Kidney epithelial cell (primary cell): Measurements from ENCODE around the gene CFAP299. TPM values are rescaled to one million over a fixed set of nuclear protein-coding genes. Genes with fewer than 3 reads are reported as not detected.

Source experiments
- DNase-seq: peaks from one replicate; pipeline ENCODE4 v3.0.0-alpha.2; 2010; ENCODE audit warnings: low read depth
- H3K27me3 ChIP-seq: 2 replicates; pipeline ENCODE4 v1.6.0; 2011; ENCODE audit warnings: low read length; ENCODE audit not compliant: control insufficient read depth, insufficient read depth
- H3K36me3 ChIP-seq: 2 replicates; pipeline ENCODE4 v1.5.1; 2011; ENCODE audit warnings: low read length; ENCODE audit not compliant: control insufficient read depth, insufficient read depth
- H3K4me3 ChIP-seq: 2 replicates; pipeline ENCODE4 v1.5.1; 2011; ENCODE audit warnings: low read depth, mild to moderate bottlenecking, control low read depth, low read length
- total RNA-seq: library from RNA; depleted of rRNA; stranded (reverse); fragments of >200 nt; gene quantifications from 2 replicates; pipeline ENCODE4 v1.2.3, GENCODE V29; 2015
- TF ChIP-seq, protein P1 (sequence below): IDR thresholded peaks from 2 replicates; pipeline ENCODE4 v1.5.1; 2011; ENCODE audit warnings: mild to moderate bottlenecking, moderate library complexity, low read length, control low read depth, inconsistent platforms; ENCODE audit not compliant: insufficient read depth, poor library complexity, severe bottlenecking

Gene CFAP299
- total RNA-seq, 1 donor from 2014 or later, result not detected

DNA sequence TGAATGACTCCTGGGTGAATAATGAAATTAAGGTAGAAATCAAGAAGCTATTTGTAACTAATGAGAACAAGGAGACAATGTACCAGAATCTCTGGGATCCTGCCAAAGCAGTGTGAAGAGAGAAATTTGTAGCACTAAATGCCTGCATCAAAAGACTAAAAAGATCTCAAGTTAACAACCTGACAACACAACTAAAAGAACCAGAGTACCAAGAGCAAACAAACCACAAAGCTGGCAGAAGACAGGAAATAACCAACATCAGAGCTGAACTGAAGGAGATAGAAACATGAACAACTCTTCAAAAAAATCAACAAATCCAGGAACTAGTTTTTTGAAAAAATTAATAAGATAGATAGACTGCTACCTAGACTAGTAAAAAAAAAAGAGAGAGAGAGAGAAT is 8.4 kb downstream of the CFAP299 start:
- H3K4me3 ChIP-seq, result no peak overlapping the region

DNA sequence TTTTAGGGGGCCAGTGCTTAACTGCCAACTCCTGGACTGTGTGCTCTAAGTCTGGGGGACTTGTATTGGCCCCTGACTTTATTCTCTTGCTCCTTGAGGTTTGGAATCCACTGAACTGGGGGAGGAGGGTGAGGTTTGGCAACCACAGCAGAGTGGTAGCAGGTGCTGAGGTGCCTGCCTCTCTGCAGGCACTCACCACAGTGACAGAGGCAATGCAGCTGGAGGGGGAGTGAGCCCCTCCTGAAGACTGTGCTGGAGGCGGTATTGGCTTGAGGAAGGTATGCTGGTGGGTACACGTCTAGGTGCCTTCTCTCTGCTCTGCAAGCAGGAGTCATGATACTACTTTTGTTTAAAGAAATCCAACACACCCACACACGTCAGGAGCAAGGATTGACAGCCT is 24.6 kb downstream of the CFAP299 start:
- Histone ChIP-seq H3K27me3 (peaks cover 2% of the 10 kb centered on the region), H3K4me3 (no peak overlapping the region), H3K36me3 (no peaks in the 10 kb centered on the region)
- TF ChIP-seq, protein P1, sequence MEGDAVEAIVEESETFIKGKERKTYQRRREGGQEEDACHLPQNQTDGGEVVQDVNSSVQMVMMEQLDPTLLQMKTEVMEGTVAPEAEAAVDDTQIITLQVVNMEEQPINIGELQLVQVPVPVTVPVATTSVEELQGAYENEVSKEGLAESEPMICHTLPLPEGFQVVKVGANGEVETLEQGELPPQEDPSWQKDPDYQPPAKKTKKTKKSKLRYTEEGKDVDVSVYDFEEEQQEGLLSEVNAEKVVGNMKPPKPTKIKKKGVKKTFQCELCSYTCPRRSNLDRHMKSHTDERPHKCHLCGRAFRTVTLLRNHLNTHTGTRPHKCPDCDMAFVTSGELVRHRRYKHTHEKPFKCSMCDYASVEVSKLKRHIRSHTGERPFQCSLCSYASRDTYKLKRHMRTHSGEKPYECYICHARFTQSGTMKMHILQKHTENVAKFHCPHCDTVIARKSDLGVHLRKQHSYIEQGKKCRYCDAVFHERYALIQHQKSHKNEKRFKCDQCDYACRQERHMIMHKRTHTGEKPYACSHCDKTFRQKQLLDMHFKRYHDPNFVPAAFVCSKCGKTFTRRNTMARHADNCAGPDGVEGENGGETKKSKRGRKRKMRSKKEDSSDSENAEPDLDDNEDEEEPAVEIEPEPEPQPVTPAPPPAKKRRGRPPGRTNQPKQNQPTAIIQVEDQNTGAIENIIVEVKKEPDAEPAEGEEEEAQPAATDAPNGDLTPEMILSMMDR, result no peak
- DNase-seq, result no peak

More for the DNA sequence above, 8.4 kb downstream of the CFAP299 start:
- no peak for DNase-seq
- H3K27me3 ChIP-seq, result no peaks in the 10 kb centered on the region
- TF ChIP-seq, protein P1, result no peak
- H3K36me3 ChIP-seq, result no peaks in the 10 kb centered on the region

DNA sequence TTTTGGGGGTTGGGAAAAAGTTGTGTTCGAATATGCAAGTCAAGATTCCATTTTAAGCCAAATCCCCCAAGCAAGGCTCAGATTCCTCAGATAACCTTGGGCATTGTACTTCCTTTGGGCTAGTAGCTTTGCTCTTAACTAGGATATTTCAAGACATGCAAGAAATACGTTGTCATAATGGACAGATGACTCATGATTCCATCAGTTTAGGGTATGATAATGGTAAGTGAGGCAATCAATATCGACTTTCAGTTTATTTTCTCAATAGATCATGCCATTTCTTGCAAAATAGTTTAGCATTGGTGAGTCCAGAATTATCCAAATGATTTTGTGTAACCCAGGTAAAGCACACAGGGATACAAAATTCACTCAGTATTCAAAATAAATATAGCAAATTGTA is 25.4 kb downstream of the CFAP299 start:
- DNase-seq, result no peak
- Histone ChIP-seq H3K27me3 (peaks cover 2% of the 10 kb centered on the region), H3K36me3 (no peaks in the 10 kb centered on the region), H3K4me3 (no peak overlapping the region)
- TF ChIP-seq, protein P1, result no peak

DNA sequence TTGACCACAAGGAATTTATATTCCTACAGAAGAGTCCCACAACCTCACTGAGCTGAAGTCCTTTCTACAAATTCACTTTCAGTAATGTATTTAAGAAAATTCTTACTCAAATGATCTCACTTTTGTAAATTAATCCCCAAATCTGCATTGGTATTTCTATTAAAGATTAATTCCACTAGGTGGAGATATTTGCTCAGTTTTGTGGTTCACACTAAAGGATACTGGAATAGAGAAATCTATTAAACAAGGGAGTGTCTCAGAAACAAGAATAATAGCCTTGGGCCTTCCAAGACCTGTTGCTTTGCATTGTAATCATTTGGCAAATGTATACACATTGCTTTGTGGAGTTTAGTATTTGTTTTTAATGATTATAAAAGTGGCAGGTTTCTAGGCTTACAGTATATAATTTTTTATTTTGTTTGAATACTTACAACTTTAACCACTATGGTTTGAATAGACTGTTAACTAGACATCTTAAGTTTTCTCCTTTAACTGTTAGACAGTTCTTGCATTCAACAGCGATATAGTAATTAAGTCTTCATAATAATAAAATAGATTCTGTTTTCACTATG is 25.9 kb downstream of the CFAP299 start:
- no peaks in the 10 kb centered on the region for H3K36me3 ChIP-seq
- DNase-seq, result no peak
- peaks cover 2% of the 10 kb centered on the region for H3K27me3 ChIP-seq
- no peak overlapping the region for H3K4me3 ChIP-seq
- TF ChIP-seq, protein P1, result peak; percentile 3

DNA sequence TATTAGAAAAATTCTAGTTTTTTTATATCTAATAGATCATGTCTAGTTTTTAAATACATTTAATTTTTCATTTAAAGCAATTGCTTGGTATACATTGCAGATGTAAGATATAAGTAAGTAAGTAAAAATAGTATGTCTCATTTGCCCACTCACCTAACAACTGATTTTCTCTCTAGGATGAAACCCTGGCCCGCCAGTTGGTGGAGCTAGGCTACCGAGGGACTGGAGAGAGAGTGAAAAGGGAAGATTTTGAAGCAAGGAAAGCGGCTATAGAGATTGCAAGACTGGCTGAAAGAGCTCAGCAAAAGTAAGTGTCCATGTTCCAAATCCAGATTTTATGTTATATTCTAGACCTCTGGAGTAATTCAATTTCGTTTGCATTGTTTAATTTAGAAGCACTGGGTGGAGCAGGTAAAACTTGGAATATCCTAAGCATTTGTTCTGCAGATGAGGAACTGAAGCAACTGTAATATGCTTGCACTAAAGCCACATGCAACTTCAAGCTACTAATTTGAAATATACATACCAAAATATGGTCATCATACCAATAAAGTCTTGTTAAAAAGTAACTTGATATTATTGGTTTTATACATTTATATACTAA is 27.1 kb downstream of the CFAP299 start:
- DNase-seq, result peak; percentile 1
- Histone ChIP-seq H3K4me3 (no peak overlapping the region), H3K36me3 (no peaks in the 10 kb centered on the region), H3K27me3 (peaks cover 2% of the 10 kb centered on the region)
- TF ChIP-seq, protein P1, result peak; percentile 93

DNA sequence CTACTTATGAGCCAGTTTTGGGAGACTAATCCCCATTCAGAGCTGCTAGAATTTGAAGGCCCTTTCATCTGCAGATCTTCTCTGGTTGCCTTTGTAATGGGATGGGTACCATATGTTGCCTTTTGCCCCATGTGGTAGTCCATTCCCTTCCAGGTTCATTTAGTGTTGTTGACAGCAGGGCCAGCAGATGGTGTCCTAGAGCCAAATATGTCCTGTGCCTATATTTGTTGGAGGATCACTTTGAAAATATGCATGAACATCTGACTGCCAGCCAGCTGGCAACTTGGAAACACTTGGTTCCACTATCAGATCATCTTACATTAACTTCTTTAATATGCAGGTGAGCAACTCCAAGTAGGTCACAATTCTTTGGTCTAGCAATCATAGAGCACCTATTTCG is 30.4 kb downstream of the CFAP299 start:
- Histone ChIP-seq H3K4me3 (no peak overlapping the region), H3K27me3 (no peaks in the 10 kb centered on the region), H3K36me3 (no peaks in the 10 kb centered on the region)
- peak; percentile 16 for DNase-seq
- TF ChIP-seq, protein P1, result peak; percentile 73
